Gastrocnemius medialis (tissue), 4 donors: ENCODE data around the gene PPT2. TPM values are rescaled to one million over a fixed set of nuclear protein-coding genes. Genes with fewer than 3 reads are reported as not detected.
A peak's percentile ranks its signal among the peaks of the same experiment; 100 is the strongest.

ENCODE experiments used
- ATAC-seq, 2 donors: fragments of 150-250 bp; one replicate each; pipeline ENCODE4 v1.9.1; 2016
- DNase-seq, 2 donors: peaks; one replicate each; pipeline ENCODE4 v3.0.0-alpha.2; 2019
- H3K27ac ChIP-seq, 4 donors: fragments of 200-600 bp; sonication (generic); 1 replicate in 1 of 4; 2 replicates in 3 of 4; pipeline ENCODE4 v1.5.1; 2016 to 2018; ENCODE audit warnings: mild to moderate bottlenecking in 2 of 4, moderate library complexity in 1 of 4
- H3K27me3 ChIP-seq, 3 donors: fragments of 200-600 bp; sonication (generic) in 2 of 3; 1 replicate in 1 of 3; 2 replicates in 2 of 3; pipeline versions ENCODE4 v1.5.1 to v1.6.0; 2016 to 2019; ENCODE audit warnings: mild to moderate bottlenecking in 1 of 3, moderate library complexity in 1 of 3
- H3K36me3 ChIP-seq, 2 donors: fragments of 200-600 bp; sonication (generic) in 1 of 2; one replicate each; pipeline ENCODE4 v1.5.1; 2017 to 2018
- H3K4me1 ChIP-seq, 2 donors: fragments of 200-600 bp; sonication (generic) in 1 of 2; one replicate each; pipeline ENCODE4 v1.5.1; 2016 to 2017; ENCODE audit warnings: mild to moderate bottlenecking in 2 of 2
- H3K4me3 ChIP-seq, 4 donors: fragments of 200-600 bp; sonication (generic) in 3 of 4; 1 replicate in 1 of 4; 2 replicates in 3 of 4; pipeline ENCODE4 v1.5.1; 2016 to 2019; ENCODE audit warnings: mild to moderate bottlenecking in 2 of 4
- H3K9me3 ChIP-seq, 3 donors: fragments of 200-600 bp; sonication (generic) in 2 of 3; 1 replicate in 1 of 3; 2 replicates in 2 of 3; pipeline ENCODE4 v1.5.1; 2016 to 2019
- CTCF ChIP-seq, 5 experiments: fragments of 450-650 bp in 3 of 5; fragments of 200-600 bp in 2 of 5; sonication (generic) in 2 of 5; IDR thresholded peaks in 4 of 5; conservative IDR thresholded peaks in 1 of 5; 1 replicate in 4 of 5; 2 replicates in 1 of 5; pipeline ENCODE4 v1.5.1; 2016 to 2019; ENCODE audit warnings: antibody characterized with exemption in 5 of 5, mild to moderate bottlenecking in 3 of 5, moderate library complexity in 3 of 5
- POLR2A ChIP-seq, 2 donors: fragments of 450-650 bp; IDR thresholded peaks; one replicate each; pipeline ENCODE4 v1.6.1; 2017; ENCODE audit warnings: antibody characterized with exemption in 2 of 2, mild to moderate bottlenecking in 2 of 2, moderate library complexity in 2 of 2
- in situ Hi-C, 4 donors: fragments of 200-750 bp; cut with MboI; loops; one replicate each; pipeline versions ENCODE4 v1.15.0 to v1.8.0; 2017; ENCODE audit warnings: low sequenced_read_pairs in 4 of 4
- intact Hi-C: fragments of 100-400 bp; cut with DNase I; formaldehyde crosslinking; loops from one replicate; pipeline ENCODE4 v1.15.1; 2023; ENCODE audit warnings: low total_unique reads
- total RNA-seq, 4 donors: library from RNA; depleted of rRNA; stranded (reverse); fragments of >200 nt; gene quantifications; one replicate each; pipeline versions ENCODE4 v1.1.0 to v1.2.3, GENCODE V29; 2016

The PPT2 gene
- total RNA-seq, 4 donors from 2014 or later = 16.2 to 72.7 (median 21.4) TPM

GRCh38 chr6:32181148-32181702 lies 27.3 kb downstream of the PPT2 start:
- Histone ChIP-seq H3K4me3 (no peak overlapping the region), H3K27ac (peak overlapping the region in 3 of 4 donors; percentile 4 to 84 (median 62)), H3K4me1 (peaks cover 37 to 54% of the 10 kb centered on the region in 2 donors), H3K9me3 (no peaks in the 10 kb centered on the region), H3K27me3 (no peaks in the 10 kb centered on the region), H3K36me3 (peaks cover 0 to 19% of the 10 kb centered on the region in 2 donors)
- no peak for ATAC-seq
- DNase-seq = no peak
- TF ChIP-seq CTCF (IDR thresholded peaks at IDR 0.05 in 4 of 5, conservative IDR thresholded peaks at IDR 0.05 in 1 of 5) (no peak), POLR2A (IDR thresholded peaks at IDR 0.05) (no peak)
- in situ Hi-C loops (loop anchor here in 3 of 4 donors (25.0 kb wide), 6 partner anchors 219 to 1569 kb away; partner anchors contain the start of genes BRD2 (in 3 of the 3), HLA-DMA (in 3 of the 3), APOM (in 2 of the 3) and BAG6 (in 2 of the 3)), intact Hi-C loops (no loop called here)

DNA sequence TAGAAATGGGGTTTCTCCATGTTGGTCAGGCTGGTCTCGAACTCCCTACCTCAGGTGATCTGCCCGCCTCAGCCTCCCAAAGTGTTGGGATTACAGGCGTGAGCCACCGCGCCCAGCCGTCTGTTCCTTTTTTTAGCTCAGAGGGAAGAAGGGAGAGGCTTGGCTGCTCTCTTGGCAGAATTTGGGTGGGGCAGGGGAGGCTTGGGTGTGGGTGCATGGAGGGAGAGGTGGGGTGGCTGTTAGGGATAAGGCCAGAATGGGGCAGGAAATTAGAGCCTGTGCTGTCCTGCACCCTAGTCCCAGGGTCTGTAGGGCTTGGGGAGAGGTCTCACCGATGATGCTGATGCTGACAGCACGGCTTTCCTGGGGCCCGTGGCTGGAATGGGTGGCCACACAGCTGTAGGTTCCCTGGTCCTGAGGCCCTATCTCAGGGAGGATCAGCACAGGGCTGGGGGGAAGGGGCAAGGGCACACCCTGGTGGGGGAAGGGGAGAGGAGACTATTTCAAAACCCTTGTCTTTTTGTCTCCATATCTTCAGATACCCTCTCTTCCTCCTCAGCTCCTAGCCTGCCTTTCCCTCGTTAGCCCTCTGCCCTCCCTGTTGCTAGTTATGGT lies 28.1 kb downstream of the PPT2 start:
- intact Hi-C loops (no loop called here), in situ Hi-C loops (loop anchor here in 3 of 4 donors (25.0 kb wide), 6 partner anchors 220 to 1570 kb away; partner anchors contain the start of genes BRD2 (in 3 of the 3), HLA-DMA (in 3 of the 3), APOM (in 2 of the 3) and BAG6 (in 2 of the 3))
- Histone ChIP-seq H3K4me3 (no peak overlapping the region), H3K9me3 (no peaks in the 10 kb centered on the region), H3K27me3 (no peaks in the 10 kb centered on the region), H3K27ac (peak overlapping the region; percentile 62 to 99 (median 83)), H3K4me1 (peaks cover 32 to 54% of the 10 kb centered on the region in 2 donors), H3K36me3 (peaks cover 0 to 22% of the 10 kb centered on the region in 2 donors)
- ATAC-seq (no peak), DNase-seq (no peak)
- TF ChIP-seq POLR2A (IDR thresholded peaks at IDR 0.05) = no peak

DNA sequence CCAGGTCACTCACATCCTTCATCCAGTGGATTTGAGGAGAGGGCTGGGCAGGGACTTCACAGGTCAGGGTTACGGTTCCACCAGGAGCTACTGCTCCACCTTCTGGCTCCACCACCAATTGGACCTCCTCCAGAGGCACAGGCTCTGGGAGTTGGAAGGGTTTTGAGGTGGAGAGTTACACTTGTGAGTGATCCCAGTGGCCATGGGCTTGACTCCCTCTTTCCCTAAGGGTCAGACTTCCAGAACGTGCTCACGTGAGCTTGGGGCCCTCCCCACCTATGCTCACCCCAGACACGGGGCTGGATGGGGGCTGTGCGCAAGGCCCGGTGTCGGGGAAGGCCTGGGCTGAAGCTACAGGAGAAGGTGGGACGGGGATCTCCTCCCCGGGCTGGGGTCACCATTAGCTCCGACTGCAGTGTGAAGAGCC lies 28.6 kb downstream of the PPT2 start:
- H3K9me3 ChIP-seq = no peaks in the 10 kb centered on the region
- no peak for TF ChIP-seq POLR2A (IDR thresholded peaks at IDR 0.05)
- no peak for TF ChIP-seq CTCF (IDR thresholded peaks at IDR 0.05 in 4 of 5, conservative IDR thresholded peaks at IDR 0.05 in 1 of 5)
- in situ Hi-C loops (loop anchor here in 3 of 4 donors (25.0 kb wide), 6 partner anchors 220 to 1570 kb away; partner anchors contain the start of genes BRD2 (in 3 of the 3), HLA-DMA (in 3 of the 3), APOM (in 2 of the 3) and BAG6 (in 2 of the 3)), intact Hi-C loops (no loop called here)
- no peak for ATAC-seq
- peaks cover 31 to 51% of the 10 kb centered on the region in 2 donors for H3K4me1 ChIP-seq
- H3K4me3 ChIP-seq = no peak overlapping the region
- no peak for DNase-seq
- H3K36me3 ChIP-seq = peaks cover 0 to 24% of the 10 kb centered on the region in 2 donors
- peak overlapping the region; percentile 62 to 99 (median 83) for H3K27ac ChIP-seq
- no peaks in the 10 kb centered on the region for H3K27me3 ChIP-seq

- ATAC-seq (no peak), DNase-seq (no peak)
- intact Hi-C loops (no loop called here), in situ Hi-C loops (loop anchor here in 3 of 4 donors (25.0 kb wide), 6 partner anchors 221 to 1571 kb away; partner anchors contain the start of genes BRD2 (in 3 of the 3), HLA-DMA (in 3 of the 3), APOM (in 2 of the 3) and BAG6 (in 2 of the 3))
- Histone ChIP-seq H3K9me3 (no peaks in the 10 kb centered on the region), H3K4me3 (no peak overlapping the region), H3K36me3 (peaks cover 0 to 24% of the 10 kb centered on the region in 2 donors), H3K27ac (peak overlapping the region; percentile 62 to 99 (median 83)), H3K27me3 (no peaks in the 10 kb centered on the region), H3K4me1 (peaks cover 31 to 51% of the 10 kb centered on the region in 2 donors)
- TF ChIP-seq CTCF (IDR thresholded peaks at IDR 0.05 in 4 of 5, conservative IDR thresholded peaks at IDR 0.05 in 1 of 5) (no peak), POLR2A (IDR thresholded peaks at IDR 0.05) (no peak)
Measured at GRCh38 chr6:32183030-32183429, 29.1 kb downstream of the PPT2 start.
